GM12864 (cell line): ENCODE measurements around the gene NDUFAF2.
"Not testable (repeated sequence)": the region's sequence is repeated elsewhere in the genome, so short reads cannot be mapped to it uniquely, and the experiment has no call there.

Experiments used
- DNase-seq: peaks from one replicate; pipeline ENCODE4 v3.0.0-alpha.2; 2011; ENCODE audit warnings: low read depth
- H3K4me3 ChIP-seq: 2 replicates; pipeline ENCODE4 v1.5.1; 2011; ENCODE audit warnings: mild to moderate bottlenecking, low read depth, low read length, control low read depth
- CTCF ChIP-seq: IDR thresholded peaks from 2 replicates; pipeline ENCODE4 v1.5.1; 2011; ENCODE audit warnings: low read depth, mild to moderate bottlenecking, moderate library complexity, low read length, control low read depth, inconsistent platforms; ENCODE audit errors: missing control alignments

NDUFAF2 gene

GRCh38 chr5:61020415-61020814 is 75.4 kb downstream of the NDUFAF2 start:
- DNase-seq = no peak

DNA sequence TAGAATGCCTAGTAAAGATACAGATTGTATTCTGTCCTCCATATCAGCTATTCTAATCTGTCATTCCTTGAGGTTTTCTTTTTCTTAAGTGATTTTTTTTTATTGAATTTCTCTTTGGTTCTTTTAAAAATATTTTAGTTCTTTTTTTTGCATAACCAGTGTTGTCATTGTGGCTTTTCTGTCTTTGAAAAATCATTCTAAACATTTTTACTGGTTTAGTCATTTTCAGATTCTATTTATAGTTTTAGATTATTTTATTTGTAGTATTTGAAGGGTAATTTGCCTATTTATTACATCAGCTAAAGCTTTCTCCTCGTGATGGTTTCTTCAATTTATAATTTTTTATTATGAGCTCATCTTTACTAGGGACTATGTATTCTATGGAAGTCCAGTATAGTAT is 78.1 kb downstream of the NDUFAF2 start:
- no peak overlapping the region for H3K4me3 ChIP-seq
- no peak for TF ChIP-seq CTCF
- DNase-seq = no peak

More at GRCh38 chr5:61020415-61020814, 75.4 kb downstream of the NDUFAF2 start:
- no peak overlapping the region for H3K4me3 ChIP-seq
- no peak for TF ChIP-seq CTCF

GRCh38 chr5:61026004-61026403 is 81.0 kb downstream of the NDUFAF2 start:
- DNase-seq = no peak
- no peak overlapping the region for H3K4me3 ChIP-seq
- no peak for TF ChIP-seq CTCF

- no peak overlapping the region for H3K4me3 ChIP-seq
- DNase-seq = no peak
- TF ChIP-seq CTCF = no peak
Observed at GRCh38 chr5:61028382-61028781, 83.4 kb downstream of the NDUFAF2 start.

GRCh38 chr5:61029456-61030162 is 84.6 kb downstream of the NDUFAF2 start:
- no peak for TF ChIP-seq CTCF
- no peak overlapping the region for H3K4me3 ChIP-seq
- no peak for DNase-seq

GRCh38 chr5:61030163-61030482 is 85.1 kb downstream of the NDUFAF2 start:
- TF ChIP-seq CTCF = no peak
- DNase-seq = no peak

GRCh38 chr5:61031301-61031700 is 86.3 kb downstream of the NDUFAF2 start:
- H3K4me3 ChIP-seq, DNase-seq: not testable (repeated sequence)

More at GRCh38 chr5:61030163-61030482, 85.1 kb downstream of the NDUFAF2 start:
- H3K4me3 ChIP-seq = no peak overlapping the region
